ENCODE results near the gene SLC24A3. TPM values are rescaled to one million over a fixed set of nuclear protein-coding genes. Genes with fewer than 3 reads are reported as not detected.

Gene SLC24A3
- total and polyA plus RNA-seq, 2 experiments from 2014 or later: not detected

DNA sequence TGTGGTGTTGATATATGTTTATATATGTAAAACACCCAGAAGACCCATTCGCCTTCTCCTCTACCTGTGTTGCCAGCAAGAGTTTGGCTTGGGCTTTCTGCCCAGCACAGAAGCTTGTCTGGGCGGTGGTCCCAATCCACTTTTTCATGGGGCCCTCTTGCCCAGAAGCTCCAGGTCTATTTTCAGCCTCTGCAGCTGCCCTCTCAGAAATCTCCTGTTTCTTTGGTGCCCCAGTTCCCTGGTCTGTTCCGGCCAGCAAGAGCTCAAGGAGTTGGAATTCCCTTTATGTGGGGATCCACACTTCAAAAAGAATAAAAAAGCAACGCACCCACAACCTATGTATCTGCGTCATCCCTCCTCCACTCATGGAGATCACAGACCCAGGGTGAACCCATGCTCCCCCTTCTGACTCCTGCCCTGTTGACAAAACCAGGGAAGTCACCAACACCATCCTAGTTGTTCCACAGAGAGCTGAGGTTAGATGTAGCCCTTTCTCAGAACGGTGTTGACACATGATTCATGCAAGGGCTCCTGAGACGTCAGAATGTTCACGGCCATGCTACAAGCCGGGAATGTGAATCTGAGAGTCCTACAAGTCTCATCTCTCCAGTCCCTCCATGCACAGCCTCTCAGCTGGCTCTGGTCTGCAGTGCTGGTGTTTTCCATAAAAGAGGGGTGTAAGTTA is 388.8 kb downstream of the SLC24A3 start:
- H3K9me3 ChIP-seq (ENCODE audit: low read depth): no peaks in the 10 kb centered on the region
- no peak overlapping the region for H2AFZ ChIP-seq
- no peaks in the 10 kb centered on the region for H3K36me3 ChIP-seq (ENCODE audit: low read depth)
- H3K4me3 ChIP-seq: no peak overlapping the region
- DNase-seq: no peak
- in situ Hi-C loops (cut with MboI): no loop called here
- WGBS, 2 experiments (ENCODE audit: low coverage in 1 of 2, low lambda C conversion rate in 2 of 2, missing lambda C conversion rate in 2 of 2): 46 to 55% methylated on average over 9 of the region's 9 CpGs
- no peaks in the 10 kb centered on the region for H3K4me1 ChIP-seq (ENCODE audit: insufficient read depth)
- no peaks in the 10 kb centered on the region for H3K79me2 ChIP-seq (ENCODE audit: insufficient read depth)
- no peak overlapping the region for H3K27ac ChIP-seq
- no peaks in the 10 kb centered on the region for H3F3A ChIP-seq (ENCODE audit: insufficient read depth)
- no peaks in the 10 kb centered on the region for H4K20me1 ChIP-seq (ENCODE audit: insufficient read depth)
- H3K9me2 ChIP-seq (ENCODE audit: insufficient read depth): no peaks in the 10 kb centered on the region
- H3K27me3 ChIP-seq (replicated peaks; ENCODE audit: insufficient read depth): no peaks in the 10 kb centered on the region; the same call in 1 of the 2 replicates
- H3K9ac ChIP-seq: no peak overlapping the region
- TF ChIP-seq EZH2phosphoT487 (IDR thresholded peaks at IDR 0.05; ENCODE audit: insufficient read depth, low read depth) (no peak), EZH2 (IDR thresholded peaks at IDR 0.05; ENCODE audit: insufficient read depth, poor library complexity, severe bottlenecking) (no peak)
- no peak overlapping the region for H3K4me2 ChIP-seq (ENCODE audit: unreplicated experiment)

DNA sequence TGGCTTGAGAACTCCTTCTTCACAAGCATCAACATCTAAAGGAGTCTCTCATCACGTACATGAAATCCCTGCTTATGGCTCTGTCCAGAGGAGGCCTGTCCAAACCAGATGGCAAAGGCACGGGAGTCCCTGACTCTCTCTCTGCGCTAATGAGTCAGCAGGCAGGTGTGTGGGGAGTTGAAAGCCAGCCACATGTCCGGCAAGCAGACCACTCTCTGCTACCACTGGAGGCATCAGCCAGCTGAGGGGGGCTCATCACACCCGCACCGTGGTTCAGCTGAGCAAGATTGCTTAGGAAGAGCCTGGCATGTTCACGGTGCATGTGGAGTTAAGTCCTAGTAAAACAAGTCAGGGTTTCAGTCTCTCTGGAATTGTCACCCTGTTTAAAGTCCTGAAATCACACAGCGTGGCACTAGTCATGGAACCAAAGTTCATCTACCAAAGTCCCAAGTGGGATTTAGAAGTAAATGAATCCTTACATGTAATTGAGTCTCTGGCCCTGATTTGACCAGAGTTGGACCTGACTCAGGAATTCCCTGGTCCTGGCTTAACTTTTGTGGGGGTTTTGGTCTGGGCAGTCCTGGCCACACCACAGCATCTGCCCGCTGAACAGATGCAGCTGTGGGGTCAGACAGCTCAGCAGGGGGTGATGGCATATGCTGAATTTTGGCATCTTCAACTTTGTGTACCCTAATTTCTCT is 390.4 kb downstream of the SLC24A3 start:
- WGBS, 2 experiments (ENCODE audit: low coverage in 1 of 2, low lambda C conversion rate in 2 of 2, missing lambda C conversion rate in 2 of 2): 58 to 64% methylated on average over 9 of the region's 9 CpGs
- in situ Hi-C loops (cut with MboI): no loop called here

DNA sequence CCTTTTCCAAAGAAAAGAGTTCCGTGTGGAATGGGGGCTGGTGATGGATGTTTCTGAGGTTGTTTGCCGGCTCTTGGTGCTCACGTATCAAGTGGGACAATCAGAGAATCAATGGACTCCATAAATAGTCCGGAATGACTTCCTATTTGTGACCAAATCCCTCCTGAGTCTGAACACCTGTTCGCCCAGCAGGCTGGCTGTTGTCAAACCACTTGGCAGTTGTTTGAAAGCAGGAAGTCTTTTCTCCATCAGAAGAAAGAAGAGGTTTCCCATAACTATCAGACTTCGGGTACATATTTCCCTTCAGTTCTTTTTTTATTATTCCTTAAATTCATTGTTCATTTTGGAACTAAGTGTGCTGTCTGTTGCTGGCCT is 390.9 kb downstream of the SLC24A3 start:
- 32 to 36% methylated on average over 6 of the region's 6 CpGs for WGBS, 2 experiments (ENCODE audit: low coverage in 1 of 2, low lambda C conversion rate in 2 of 2, missing lambda C conversion rate in 2 of 2)
- no peak overlapping the region for H3K27ac ChIP-seq
- H3K4me1 ChIP-seq (ENCODE audit: insufficient read depth): no peaks in the 10 kb centered on the region
- DNase-seq: no peak
- no peaks in the 10 kb centered on the region for H3K9me2 ChIP-seq (ENCODE audit: insufficient read depth)
- H3K4me3 ChIP-seq: no peak overlapping the region
- H3K4me2 ChIP-seq (ENCODE audit: unreplicated experiment): no peak overlapping the region
- no peaks in the 10 kb centered on the region for H4K20me1 ChIP-seq (ENCODE audit: insufficient read depth)
- H3K9ac ChIP-seq: no peak overlapping the region
- H3K9me3 ChIP-seq (ENCODE audit: low read depth): no peaks in the 10 kb centered on the region
- no peak for TF ChIP-seq EZH2 (IDR thresholded peaks at IDR 0.05; ENCODE audit: insufficient read depth, poor library complexity, severe bottlenecking)
- TF ChIP-seq EZH2phosphoT487 (IDR thresholded peaks at IDR 0.05; ENCODE audit: insufficient read depth, low read depth): no peak
- H3K79me2 ChIP-seq (ENCODE audit: insufficient read depth): no peaks in the 10 kb centered on the region
- H2AFZ ChIP-seq: no peak overlapping the region
- H3K36me3 ChIP-seq (ENCODE audit: low read depth): no peaks in the 10 kb centered on the region
- in situ Hi-C loops (cut with MboI): no loop called here
- no peaks in the 10 kb centered on the region; the same call in 1 of the 2 replicates for H3K27me3 ChIP-seq (replicated peaks; ENCODE audit: insufficient read depth)
- H3F3A ChIP-seq (ENCODE audit: insufficient read depth): no peaks in the 10 kb centered on the region

More for the DNA sequence above, 390.4 kb downstream of the SLC24A3 start:
- no peaks in the 10 kb centered on the region for H4K20me1 ChIP-seq (ENCODE audit: insufficient read depth)
- H3K27ac ChIP-seq: no peak overlapping the region
- H3K27me3 ChIP-seq (replicated peaks; ENCODE audit: insufficient read depth): no peaks in the 10 kb centered on the region; the same call in 1 of the 2 replicates
- no peaks in the 10 kb centered on the region for H3K36me3 ChIP-seq (ENCODE audit: low read depth)
- TF ChIP-seq EZH2phosphoT487 (IDR thresholded peaks at IDR 0.05; ENCODE audit: insufficient read depth, low read depth) (no peak), EZH2 (IDR thresholded peaks at IDR 0.05; ENCODE audit: insufficient read depth, poor library complexity, severe bottlenecking) (no peak)
- H3K79me2 ChIP-seq (ENCODE audit: insufficient read depth): no peaks in the 10 kb centered on the region
- no peaks in the 10 kb centered on the region for H3K9me2 ChIP-seq (ENCODE audit: insufficient read depth)
- no peak overlapping the region for H2AFZ ChIP-seq
- no peaks in the 10 kb centered on the region for H3K9me3 ChIP-seq (ENCODE audit: low read depth)
- H3K4me1 ChIP-seq (ENCODE audit: insufficient read depth): no peaks in the 10 kb centered on the region
- H3K4me2 ChIP-seq (ENCODE audit: unreplicated experiment): no peak overlapping the region
- DNase-seq: no peak
- no peaks in the 10 kb centered on the region for H3F3A ChIP-seq (ENCODE audit: insufficient read depth)
- no peak overlapping the region for H3K4me3 ChIP-seq
- no peak overlapping the region for H3K9ac ChIP-seq

DNA sequence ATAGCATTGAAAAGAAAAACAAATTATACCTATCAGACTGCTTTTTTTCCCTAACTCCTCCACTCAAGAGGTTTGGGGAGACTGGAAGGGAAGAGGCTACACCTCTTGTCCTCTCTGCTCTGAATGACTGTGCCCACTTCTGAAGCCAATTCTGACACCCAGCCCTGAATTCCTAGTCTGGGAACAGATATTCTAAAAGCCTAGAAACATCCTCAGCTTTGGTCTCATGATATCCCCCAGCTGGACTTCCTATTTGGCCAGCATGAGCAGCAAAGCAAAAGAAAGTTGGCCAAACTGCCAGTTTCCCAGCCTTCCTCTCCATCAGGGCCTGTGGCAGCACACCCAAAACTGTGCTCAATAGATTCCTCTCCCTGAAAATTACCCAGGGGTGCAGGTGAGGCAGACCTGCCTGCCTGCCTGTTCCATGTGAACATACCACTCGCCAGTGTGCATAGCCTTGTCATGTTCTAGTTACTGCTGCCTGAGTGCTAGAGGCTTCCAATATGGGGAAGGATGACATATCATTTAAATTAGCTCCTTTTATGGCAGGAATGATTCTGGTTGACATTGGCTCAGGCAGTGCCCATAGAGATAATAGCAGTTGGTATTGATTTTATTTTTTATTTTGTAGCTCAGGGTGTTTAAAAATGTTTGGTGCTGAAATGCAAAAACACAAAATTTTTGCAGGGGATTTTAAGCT is 393.5 kb downstream of the SLC24A3 start:
- H3K9ac ChIP-seq: no peak overlapping the region
- H3F3A ChIP-seq (ENCODE audit: insufficient read depth): no peaks in the 10 kb centered on the region
- H3K36me3 ChIP-seq (ENCODE audit: low read depth): no peaks in the 10 kb centered on the region
- no peak overlapping the region for H3K27ac ChIP-seq
- no peak for TF ChIP-seq EZH2phosphoT487 (IDR thresholded peaks at IDR 0.05; ENCODE audit: insufficient read depth, low read depth)
- no peak for TF ChIP-seq EZH2 (IDR thresholded peaks at IDR 0.05; ENCODE audit: insufficient read depth, poor library complexity, severe bottlenecking)
- no peak overlapping the region for H2AFZ ChIP-seq
- H3K9me2 ChIP-seq (ENCODE audit: insufficient read depth): no peaks in the 10 kb centered on the region
- 62 to 68% methylated on average over 1 of the region's 1 CpG for WGBS, 2 experiments (ENCODE audit: low coverage in 1 of 2, low lambda C conversion rate in 2 of 2, missing lambda C conversion rate in 2 of 2)
- in situ Hi-C loops (cut with MboI): no loop called here
- no peaks in the 10 kb centered on the region; the same call in 1 of the 2 replicates for H3K27me3 ChIP-seq (replicated peaks; ENCODE audit: insufficient read depth)
- no peaks in the 10 kb centered on the region for H3K79me2 ChIP-seq (ENCODE audit: insufficient read depth)
- DNase-seq: no peak
- H3K9me3 ChIP-seq (ENCODE audit: low read depth): no peaks in the 10 kb centered on the region
- H3K4me3 ChIP-seq: no peak overlapping the region
- no peaks in the 10 kb centered on the region for H3K4me1 ChIP-seq (ENCODE audit: insufficient read depth)
- H4K20me1 ChIP-seq (ENCODE audit: insufficient read depth): no peaks in the 10 kb centered on the region
- no peak overlapping the region for H3K4me2 ChIP-seq (ENCODE audit: unreplicated experiment)
